HCT116 (cell line): ENCODE data around the gene APOBEC3F. TPM values are rescaled to one million over a fixed set of nuclear protein-coding genes. Genes with fewer than 3 reads are reported as not detected.
A peak's percentile ranks its signal among the peaks of the same experiment; 100 is the strongest.
"Not testable (repeated sequence)": the region's sequence is repeated elsewhere in the genome, so short reads cannot be mapped to it uniquely, and the experiment has no call there.

Source experiments
- ATAC-seq: fragments of 200-7000 bp; cut with Tn5 transposase; 2 replicates; pipeline ENCODE4 v1.9.1; 2020; ENCODE audit warnings: mild to moderate bottlenecking, moderate library complexity
- BruUV-seq: library from RNA; stranded (reverse); fragments of 400-500 nt; replicated peaks from 2 replicates; lab custom pipeline; 2021; lab: Mats Ljungman, UMichigan
- CTCF ChIA-PET: fragments of 300-600 bp; sonication (Branson Sonifier 250); formaldehyde crosslinking; loops from one replicate; lab custom pipeline; 2021; ENCODE audit warnings: antibody characterized with exemption; lab: Charles Lee
- POLR2A ChIA-PET: fragments of 300-600, 350-600 bp; sonication (Branson Sonifier 250); formaldehyde crosslinking; loops from one replicate; lab custom pipeline; 2021; ENCODE audit warnings: antibody characterized with exemption; lab: Charles Lee
- RAD21 ChIA-PET, 2 experiments: fragments of 300-600 bp; sonication (Branson Sonifier 250); formaldehyde crosslinking; loops; one replicate each; lab custom pipeline; 2023; ENCODE audit warnings: low total read pairs in 2 of 2; ENCODE audit not compliant: uncharacterized antibody in 2 of 2, unreplicated experiment in 2 of 2, low non-redundant PET in 1 of 2; lab: Charles Lee
- DNase-seq: peaks from one replicate; pipeline ENCODE4 v3.0.0-alpha.2; 2010; ENCODE audit warnings: low read depth, low spot score
- H2AFZ ChIP-seq: fragments of 200-600 bp; shearing (Covaris generic), sonication (generic); 2 replicates; pipeline ENCODE4 v1.6.1; 2017; ENCODE audit warnings: low read depth, mixed run types, mixed read lengths, antibody characterized with exemption, low read length; ENCODE audit not compliant: poor library complexity, severe bottlenecking
- H3K27ac ChIP-seq: 2 replicates; pipeline ENCODE4 v1.5.1; 2012; ENCODE audit warnings: low read depth, low read length
- H3K27me3 ChIP-seq: fragments of 200-600 bp; sonication (generic); 2 replicates; pipeline ENCODE4 v1.6.1; 2016; ENCODE audit warnings: mixed run types, low read length, mixed read lengths; ENCODE audit not compliant: insufficient read depth
- H3K36me3 ChIP-seq, 2 experiments: fragments of 200-500 bp in 1 of 2; fragments of 200-600 bp in 1 of 2; sonication (Bioruptor generic) in 1 of 2; sonication (generic) in 1 of 2; 2 replicates each; pipeline versions ENCODE4 v1.5.1 to v1.6.1; 2014 to 2016; ENCODE audit warnings: low read length in 2 of 2, inconsistent platforms in 1 of 2, mixed read lengths in 1 of 2, mixed run types in 1 of 2; ENCODE audit not compliant: insufficient read depth in 2 of 2, control insufficient read depth in 1 of 2
- H3K4me1 ChIP-seq, 2 experiments: fragments of 200-600 bp in 1 of 2; sonication (generic) in 1 of 2; 2 replicates each; pipeline versions ENCODE4 v1.5.1 to v1.6.1; 2012 to 2017; ENCODE audit warnings: low read length in 2 of 2, inconsistent platforms in 1 of 2, mild to moderate bottlenecking in 1 of 2, mixed read lengths in 1 of 2, mixed run types in 1 of 2, moderate library complexity in 1 of 2; ENCODE audit not compliant: insufficient read depth in 2 of 2, control insufficient read depth in 1 of 2
- H3K4me2 ChIP-seq: fragments of 200-600 bp; sonication (generic); 2 replicates; pipeline ENCODE4 v1.6.1; 2017; ENCODE audit warnings: mixed run types, low read length, mixed read lengths
- H3K4me3 ChIP-seq, 2 experiments: fragments of 200-600 bp in 1 of 2; sonication (generic) in 1 of 2; replicated peaks in 1 of 2; 2 replicates each; pipeline ENCODE4 v1.5.1; 2011 to 2016; ENCODE audit warnings: low read length in 2 of 2, control low read depth in 1 of 2, low read depth in 1 of 2, mild to moderate bottlenecking in 1 of 2, mixed read lengths in 1 of 2, mixed run types in 1 of 2
- H3K79me2 ChIP-seq: fragments of 200-600 bp; sonication (generic); 2 replicates; pipeline ENCODE4 v1.6.1; 2017; ENCODE audit warnings: mild to moderate bottlenecking, mixed run types, low read length, moderate library complexity, mixed read lengths; ENCODE audit not compliant: insufficient read depth
- H3K9ac ChIP-seq: fragments of 200-600 bp; sonication (generic); 2 replicates; pipeline ENCODE4 v1.6.1; 2016; ENCODE audit warnings: low read length, mixed read lengths
- H3K9me2 ChIP-seq: fragments of 200-600 bp; sonication (generic), shearing (Covaris generic); 2 replicates; pipeline ENCODE4 v1.6.1; 2017; ENCODE audit warnings: mixed run types, mild to moderate bottlenecking, moderate library complexity; ENCODE audit not compliant: insufficient read depth
- H3K9me3 ChIP-seq, 2 experiments: fragments of 200-500 bp in 1 of 2; fragments of 200-600 bp in 1 of 2; sonication (Bioruptor generic) in 1 of 2; sonication (generic) in 1 of 2; 2 replicates each; pipeline ENCODE4 v1.6.1; 2014 to 2017; ENCODE audit warnings: low read length in 2 of 2, mixed read lengths in 2 of 2, inconsistent platforms in 1 of 2, low read depth in 1 of 2, mild to moderate bottlenecking in 1 of 2, mixed run types in 1 of 2, moderate library complexity in 1 of 2; ENCODE audit not compliant: control insufficient read depth in 1 of 2, insufficient read depth in 1 of 2
- H4K20me1 ChIP-seq: fragments of 200-600 bp; sonication (generic), shearing (Covaris generic); 2 replicates; pipeline ENCODE4 v1.6.1; 2017; ENCODE audit warnings: mixed run types, mild to moderate bottlenecking, moderate library complexity; ENCODE audit not compliant: insufficient read depth
- CBX3 ChIP-seq: IDR thresholded peaks from 2 replicates; pipeline ENCODE4 v1.6.1; 2012; ENCODE audit warnings: low read depth
- CEBPB ChIP-seq: IDR thresholded peaks from 2 replicates; pipeline ENCODE4 v1.6.1; 2012; ENCODE audit warnings: low read depth
- EGR1 ChIP-seq: IDR thresholded peaks from 2 replicates; pipeline ENCODE4 v1.6.1; 2012; ENCODE audit warnings: low read depth
- EZH2 ChIP-seq: fragments of 200-600 bp; sonication (generic); IDR thresholded peaks from 2 replicates; pipeline ENCODE4 v1.6.1; 2017; ENCODE audit warnings: antibody characterized with exemption, mixed run types
- FOSL1 ChIP-seq: IDR thresholded peaks from 2 replicates; pipeline ENCODE4 v1.6.1; 2012; ENCODE audit warnings: low read depth
- POLR2AphosphoS5 ChIP-seq: IDR thresholded peaks from 2 replicates; pipeline ENCODE4 v1.6.1; 2011; ENCODE audit warnings: mild to moderate bottlenecking, low read depth, low read length, moderate library complexity
- RAD21 ChIP-seq: IDR thresholded peaks from 2 replicates; pipeline ENCODE4 v1.6.1; 2012; ENCODE audit warnings: low read depth, mild to moderate bottlenecking
- SIN3A ChIP-seq: IDR thresholded peaks from 2 replicates; pipeline ENCODE4 v1.6.1; 2012; ENCODE audit warnings: low read depth
- SRF ChIP-seq: IDR thresholded peaks from 2 replicates; pipeline ENCODE4 v1.6.1; 2012; ENCODE audit warnings: low read depth
- TCF7L2 ChIP-seq: IDR thresholded peaks from 2 replicates; pipeline ENCODE4 v1.7.0; 2011; ENCODE audit warnings: borderline replicate concordance, inconsistent platforms; ENCODE audit not compliant: insufficient read depth, insufficient read length; ENCODE audit errors: extremely low read depth
- ZFX ChIP-seq: fragments of 450-650 bp; IDR thresholded peaks from 2 replicates; pipeline ENCODE4 v1.6.1; 2017
- intact Hi-C: fragments of 100-400 bp; cut with micrococcal nuclease; formaldehyde crosslinking; loops from 2 replicates; pipeline ENCODE4 v1.10.0; 2022
- total RNA-seq: library from RNA; stranded (reverse); gene quantifications from one replicate; pipeline ENCODE4 v1.2.1, GENCODE V29; 2021; ENCODE audit not compliant: unreplicated experiment
- TF ChIP-seq, protein P1 (sequence below): IDR thresholded peaks from 2 replicates; pipeline ENCODE4 v1.6.1; 2012
- TF ChIP-seq, protein P2 (sequence below): IDR thresholded peaks from 2 replicates; pipeline ENCODE4 v1.6.1; 2012
- TF ChIP-seq, protein P3 (sequence below): IDR thresholded peaks from 2 replicates; pipeline ENCODE4 v1.6.1; 2012; ENCODE audit warnings: low read depth

The APOBEC3F gene
- total RNA-seq, 1 experiment from 2014 or later = 11.1 TPM

DNA sequence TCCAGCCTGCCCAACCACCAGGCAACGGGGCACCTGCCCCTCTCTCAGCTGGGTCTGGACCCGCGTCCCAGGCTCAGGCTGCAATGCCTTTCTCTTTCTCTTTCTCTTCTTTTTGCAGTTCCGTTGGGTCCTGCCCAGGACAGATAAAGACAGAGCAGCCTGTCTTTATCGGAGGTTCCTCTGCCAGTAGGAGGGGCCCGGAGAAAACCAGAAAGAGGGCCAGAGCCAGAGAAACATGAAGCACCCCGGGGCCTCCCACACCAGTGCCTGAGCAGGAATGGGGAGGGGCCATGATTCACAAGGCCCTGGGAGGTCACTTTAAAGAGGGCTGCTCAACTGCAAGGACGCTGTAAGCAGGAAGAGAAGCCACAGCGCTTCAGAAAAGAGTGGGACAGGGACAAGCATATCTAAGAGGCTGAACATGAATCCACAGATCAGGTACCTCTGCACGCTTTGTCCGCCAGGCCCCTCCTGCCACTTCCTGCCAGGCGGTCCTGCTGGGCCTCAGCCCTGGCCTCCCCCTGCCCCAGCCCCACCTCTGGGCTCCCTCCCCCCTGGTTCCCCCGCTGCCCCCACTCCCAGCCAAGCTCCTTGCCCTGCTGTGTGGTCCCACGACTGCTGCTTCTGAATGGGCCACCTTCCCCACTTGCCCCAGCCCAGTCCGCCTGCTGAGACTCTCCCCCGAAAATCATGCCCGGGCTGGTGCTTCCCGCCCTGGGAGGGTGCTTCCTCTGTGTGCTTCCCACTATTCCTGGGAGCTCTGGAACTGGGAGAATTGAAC is 26.5 kb upstream of the APOBEC3F start, which contains the start of gene APOBEC3C (continued):
- no peak for TF ChIP-seq EZH2
- peak; percentile 57; the same call in 1 of the 2 replicates for TF ChIP-seq RAD21
- no peak for TF ChIP-seq EGR1
- no peak for TF ChIP-seq SRF
- no peak; the same call in 1 of the 2 replicates for TF ChIP-seq FOSL1

DNA sequence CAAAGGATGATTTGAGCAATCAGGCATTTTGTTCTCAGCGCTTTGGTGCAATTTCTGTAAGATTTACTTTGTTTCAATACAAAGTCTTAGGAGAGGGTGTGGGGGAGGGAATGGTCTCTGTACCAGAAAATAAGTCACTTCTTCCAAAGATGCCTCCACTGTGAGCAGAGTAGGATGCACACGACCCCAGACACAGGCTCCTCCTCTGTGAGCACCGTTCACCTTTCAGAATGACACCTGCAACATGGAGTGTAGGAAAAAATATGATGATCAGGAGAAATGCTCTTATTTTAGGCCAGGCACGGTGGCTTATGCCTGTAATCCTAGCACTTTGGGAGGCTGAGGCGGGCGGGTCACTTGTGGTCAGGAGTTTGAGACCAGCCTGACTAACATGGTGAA is 25.9 kb upstream of the APOBEC3F start:
- H3K36me3 ChIP-seq, DNase-seq, BruUV-seq, CTCF ChIA-PET, H4K20me1 ChIP-seq, H3K9me3 ChIP-seq, POLR2A ChIA-PET, H3K27me3 ChIP-seq, H3K9me2 ChIP-seq, intact Hi-C loops: not testable (repeated sequence)
- ATAC-seq = peak; percentile 46
- Histone ChIP-seq H3K27ac (peak overlapping the region; percentile 74), H3K4me2 (peak overlapping the region; percentile 91), H3K79me2 (peaks cover 11% of the 10 kb centered on the region), H2AFZ (peak overlapping the region; percentile 57), H3K9ac (peak overlapping the region; percentile 73), H3K4me3 (peak overlapping the region; percentile 71 to 75), H3K4me1 (peaks cover 3 to 22% of the 10 kb centered on the region in 2 experiments; a peak in 3 of 4 replicates)
- RAD21 ChIA-PET = interaction anchor here in 1 of 2 experiments (0.7 kb wide), 1 partner anchor 514 kb away, joined by 5 read pairs; no protein-coding TSS in a partner anchor

DNA sequence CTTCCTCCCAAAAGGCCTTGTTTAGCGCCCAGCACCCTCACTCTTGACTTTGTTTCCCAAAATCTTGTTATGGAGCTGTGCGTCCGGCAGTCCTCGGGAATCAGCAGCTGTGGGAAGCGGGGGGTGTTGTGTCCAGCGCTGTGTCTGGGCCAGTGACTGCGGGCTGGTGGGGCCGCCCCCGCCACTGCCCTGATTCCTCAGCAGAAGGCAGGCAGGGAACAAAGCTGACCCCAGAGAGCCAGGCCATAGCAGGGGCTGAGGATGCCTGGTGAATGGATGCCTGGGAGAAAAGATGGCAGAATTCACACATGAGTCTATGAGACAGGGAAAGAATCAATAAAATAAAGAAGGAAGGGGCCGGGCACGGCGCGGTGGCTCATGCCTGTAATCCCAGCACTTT is 24.1 kb upstream of the APOBEC3F start:
- peaks cover 11% of the 10 kb centered on the region for H3K79me2 ChIP-seq
- H3K4me1 ChIP-seq = peaks cover 3 to 22% of the 10 kb centered on the region in 2 experiments; a peak in 3 of 4 replicates
- H3K9me2 ChIP-seq = no peaks in the 10 kb centered on the region
- H4K20me1 ChIP-seq = no peaks in the 10 kb centered on the region
- no peak overlapping the region for H3K4me2 ChIP-seq
- DNase-seq (no peak), ATAC-seq (no peak)
- H2AFZ ChIP-seq = no peak overlapping the region
- BruUV-seq = no TSS peak
- H3K36me3 ChIP-seq = peaks cover 0 to 4% of the 10 kb centered on the region in 2 experiments; a peak in 2 of 4 replicates
- H3K4me3 ChIP-seq = no peak overlapping the region
- CTCF ChIA-PET = no interaction called here
- POLR2A ChIA-PET = no interaction called here
- no peaks in the 10 kb centered on the region for H3K9me3 ChIP-seq
- H3K9ac ChIP-seq = no peak overlapping the region
- H3K27ac ChIP-seq = no peak overlapping the region
- H3K27me3 ChIP-seq = no peaks in the 10 kb centered on the region
- intact Hi-C loops = no loop called here
- RAD21 ChIA-PET = no interaction called here
- TF ChIP-seq EGR1 = no peak
- TF ChIP-seq CBX3 = no peak
- no peak for TF ChIP-seq SIN3A
- TF ChIP-seq, protein P1, sequence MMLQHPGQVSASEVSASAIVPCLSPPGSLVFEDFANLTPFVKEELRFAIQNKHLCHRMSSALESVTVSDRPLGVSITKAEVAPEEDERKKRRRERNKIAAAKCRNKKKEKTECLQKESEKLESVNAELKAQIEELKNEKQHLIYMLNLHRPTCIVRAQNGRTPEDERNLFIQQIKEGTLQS = no peak
- TF ChIP-seq, protein P2, sequence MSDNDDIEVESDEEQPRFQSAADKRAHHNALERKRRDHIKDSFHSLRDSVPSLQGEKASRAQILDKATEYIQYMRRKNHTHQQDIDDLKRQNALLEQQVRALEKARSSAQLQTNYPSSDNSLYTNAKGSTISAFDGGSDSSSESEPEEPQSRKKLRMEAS = no peak
- no peak for TF ChIP-seq CEBPB
- no peak for TF ChIP-seq TCF7L2
- no peak for TF ChIP-seq FOSL1
- TF ChIP-seq, protein P3, sequence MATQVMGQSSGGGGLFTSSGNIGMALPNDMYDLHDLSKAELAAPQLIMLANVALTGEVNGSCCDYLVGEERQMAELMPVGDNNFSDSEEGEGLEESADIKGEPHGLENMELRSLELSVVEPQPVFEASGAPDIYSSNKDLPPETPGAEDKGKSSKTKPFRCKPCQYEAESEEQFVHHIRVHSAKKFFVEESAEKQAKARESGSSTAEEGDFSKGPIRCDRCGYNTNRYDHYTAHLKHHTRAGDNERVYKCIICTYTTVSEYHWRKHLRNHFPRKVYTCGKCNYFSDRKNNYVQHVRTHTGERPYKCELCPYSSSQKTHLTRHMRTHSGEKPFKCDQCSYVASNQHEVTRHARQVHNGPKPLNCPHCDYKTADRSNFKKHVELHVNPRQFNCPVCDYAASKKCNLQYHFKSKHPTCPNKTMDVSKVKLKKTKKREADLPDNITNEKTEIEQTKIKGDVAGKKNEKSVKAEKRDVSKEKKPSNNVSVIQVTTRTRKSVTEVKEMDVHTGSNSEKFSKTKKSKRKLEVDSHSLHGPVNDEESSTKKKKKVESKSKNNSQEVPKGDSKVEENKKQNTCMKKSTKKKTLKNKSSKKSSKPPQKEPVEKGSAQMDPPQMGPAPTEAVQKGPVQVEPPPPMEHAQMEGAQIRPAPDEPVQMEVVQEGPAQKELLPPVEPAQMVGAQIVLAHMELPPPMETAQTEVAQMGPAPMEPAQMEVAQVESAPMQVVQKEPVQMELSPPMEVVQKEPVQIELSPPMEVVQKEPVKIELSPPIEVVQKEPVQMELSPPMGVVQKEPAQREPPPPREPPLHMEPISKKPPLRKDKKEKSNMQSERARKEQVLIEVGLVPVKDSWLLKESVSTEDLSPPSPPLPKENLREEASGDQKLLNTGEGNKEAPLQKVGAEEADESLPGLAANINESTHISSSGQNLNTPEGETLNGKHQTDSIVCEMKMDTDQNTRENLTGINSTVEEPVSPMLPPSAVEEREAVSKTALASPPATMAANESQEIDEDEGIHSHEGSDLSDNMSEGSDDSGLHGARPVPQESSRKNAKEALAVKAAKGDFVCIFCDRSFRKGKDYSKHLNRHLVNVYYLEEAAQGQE = no peak
- TF ChIP-seq POLR2AphosphoS5 = no peak
- TF ChIP-seq RAD21 = no peak
- TF ChIP-seq ZFX = no peak
